Neural progenitor cell (in vitro differentiated cells): ENCODE results near the gene NSUN2.

Experiments used
- CTCF ChIP-seq: fragments of 200-600 bp; sonication (generic); IDR thresholded peaks from 2 replicates; pipeline ENCODE4 v1.5.1; 2017; ENCODE audit warnings: antibody characterized with exemption, mild to moderate bottlenecking
- EZH2phosphoT487 ChIP-seq: fragments of 200-600 bp; sonication (generic); IDR thresholded peaks from 2 replicates; pipeline ENCODE4 v1.6.1; 2017; ENCODE audit warnings: antibody characterized with exemption

DNA sequence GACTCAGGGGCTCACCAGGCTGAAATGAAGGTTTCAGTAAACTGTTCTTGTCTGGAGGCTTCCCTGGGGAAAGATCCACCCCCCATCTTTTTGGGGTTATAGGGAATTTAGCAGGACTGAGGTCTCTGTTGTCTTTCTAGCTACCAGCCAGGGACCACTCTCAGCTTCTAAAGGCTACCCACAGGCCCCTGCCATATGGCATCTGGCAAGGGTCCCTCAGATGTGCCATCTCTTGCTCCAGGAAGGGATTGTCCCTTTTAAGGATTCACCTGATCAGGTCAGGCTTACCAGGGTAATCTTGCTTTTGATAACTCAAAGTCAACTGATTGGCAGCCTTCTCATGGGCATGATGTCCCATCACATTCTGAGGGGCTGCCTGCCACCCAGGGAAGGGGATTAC is 65.0 kb downstream of the NSUN2 start:
- no peak for TF ChIP-seq CTCF
- TF ChIP-seq EZH2phosphoT487: no peak
